Peyer's patch (tissue), 4 donors: ENCODE data around the gene SP8. TPM values are rescaled to one million over a fixed set of nuclear protein-coding genes. Genes with fewer than 3 reads are reported as not detected.
"Not testable (repeated sequence)": the region's sequence is repeated elsewhere in the genome, so short reads cannot be mapped to it uniquely, and the experiment has no call there.

Source experiments
- DNase-seq, 3 donors: peaks; one replicate each; pipeline ENCODE4 v3.0.0-alpha.2; 2017 to 2019
- H3K27ac ChIP-seq, 4 donors: fragments of 200-600 bp; sonication (generic); one replicate each; pipeline ENCODE4 v1.5.1; 2016 to 2019
- H3K27me3 ChIP-seq, 2 donors: fragments of 200-600 bp; sonication (generic); one replicate each; pipeline ENCODE4 v1.5.1; 2019
- H3K36me3 ChIP-seq, 3 donors: fragments of 200-600 bp; sonication (generic); one replicate each; pipeline ENCODE4 v1.5.1; 2016 to 2019
- H3K4me1 ChIP-seq, 4 donors: fragments of 200-600 bp; sonication (generic); one replicate each; pipeline ENCODE4 v1.5.1; 2016 to 2019
- H3K4me3 ChIP-seq, 4 donors: fragments of 200-600 bp; sonication (generic); 1 replicate in 3 of 4; 2 replicates in 1 of 4; pipeline ENCODE4 v1.5.1; 2016 to 2019; ENCODE audit warnings: mild to moderate bottlenecking in 1 of 4
- H3K9me3 ChIP-seq, 4 donors: fragments of 200-600 bp; sonication (generic); one replicate each; pipeline ENCODE4 v1.5.1; 2016 to 2019; ENCODE audit warnings: mild to moderate bottlenecking in 1 of 4
- CTCF ChIP-seq, 6 experiments: fragments of 450-650 bp in 4 of 6; fragments of 200-600 bp in 2 of 6; sonication (generic) in 1 of 6; IDR thresholded peaks; one replicate each; pipeline ENCODE4 v1.5.1; 2017 to 2019; ENCODE audit warnings: antibody characterized with exemption in 6 of 6, mild to moderate bottlenecking in 3 of 6, moderate library complexity in 1 of 6
- POLR2A ChIP-seq, 2 donors: fragments of 450-650 bp; IDR thresholded peaks; one replicate each; pipeline ENCODE4 v1.5.1; 2017; ENCODE audit warnings: antibody characterized with exemption in 2 of 2, mild to moderate bottlenecking in 2 of 2, moderate library complexity in 2 of 2
- total RNA-seq, 4 donors: library from RNA; depleted of rRNA; stranded (reverse); fragments of >200 nt; gene quantifications; one replicate each; pipeline ENCODE4 v1.1.0, GENCODE V29; 2016

The SP8 gene
- total RNA-seq, 4 donors from 2014 or later, result 1.4 to 5.2 (median 3.6) TPM; not detected in 1

- no peak for DNase-seq
- Histone ChIP-seq H3K27ac (no peak overlapping the region), H3K36me3 (no peaks in the 10 kb centered on the region), H3K4me1 (no peaks in the 10 kb centered on the region), H3K27me3 (no peaks in the 10 kb centered on the region), H3K4me3 (no peak overlapping the region), H3K9me3 (no peaks in the 10 kb centered on the region)
- no peak for TF ChIP-seq CTCF (IDR thresholded peaks at IDR 0.05)
- TF ChIP-seq POLR2A (IDR thresholded peaks at IDR 0.05), result no peak
Measured at GRCh38 chr7:20828947-20829346, 42.3 kb upstream of the SP8 start.

- Histone ChIP-seq H3K27ac (no peak overlapping the region), H3K36me3 (no peaks in the 10 kb centered on the region), H3K4me1 (no peaks in the 10 kb centered on the region), H3K9me3 (no peaks in the 10 kb centered on the region), H3K4me3 (no peak overlapping the region), H3K27me3 (no peaks in the 10 kb centered on the region)
- TF ChIP-seq POLR2A (IDR thresholded peaks at IDR 0.05) (no peak), CTCF (IDR thresholded peaks at IDR 0.05) (no peak)
- no peak for DNase-seq
Measured at GRCh38 chr7:20827172-20827571, 40.5 kb upstream of the SP8 start.

GRCh38 chr7:20826243-20826642, 39.6 kb upstream of the SP8 start:
- no peak overlapping the region for H3K4me3 ChIP-seq
- no peaks in the 10 kb centered on the region for H3K9me3 ChIP-seq
- no peak for DNase-seq
- H3K27me3 ChIP-seq, result no peaks in the 10 kb centered on the region
- no peaks in the 10 kb centered on the region for H3K4me1 ChIP-seq
- TF ChIP-seq POLR2A (IDR thresholded peaks at IDR 0.05), result no peak
- H3K36me3 ChIP-seq, result no peaks in the 10 kb centered on the region
- H3K27ac ChIP-seq, result no peak overlapping the region

- H3K4me1 ChIP-seq, result no peaks in the 10 kb centered on the region
- TF ChIP-seq CTCF (IDR thresholded peaks at IDR 0.05) (no peak), POLR2A (IDR thresholded peaks at IDR 0.05) (no peak)
- no peak overlapping the region for H3K4me3 ChIP-seq
- H3K36me3 ChIP-seq, result no peaks in the 10 kb centered on the region
- H3K27me3 ChIP-seq, result no peaks in the 10 kb centered on the region
- H3K9me3 ChIP-seq, result no peaks in the 10 kb centered on the region
- no peak for DNase-seq
- no peak overlapping the region for H3K27ac ChIP-seq
Measured at GRCh38 chr7:20825555-20825954, 38.9 kb upstream of the SP8 start.

GRCh38 chr7:20821390-20821789, 34.7 kb upstream of the SP8 start:
- DNase-seq, H3K4me1 ChIP-seq, H3K36me3 ChIP-seq, H3K27ac ChIP-seq, H3K27me3 ChIP-seq, H3K9me3 ChIP-seq, H3K4me3 ChIP-seq: not testable (repeated sequence)

GRCh38 chr7:20816372-20816959, 29.8 kb upstream of the SP8 start:
- no peak for DNase-seq
- no peak for TF ChIP-seq POLR2A (IDR thresholded peaks at IDR 0.05)
- TF ChIP-seq CTCF (IDR thresholded peaks at IDR 0.05), result no peak
- Histone ChIP-seq H3K36me3 (no peaks in the 10 kb centered on the region), H3K4me1 (no peaks in the 10 kb centered on the region), H3K4me3 (no peak overlapping the region), H3K27me3 (no peaks in the 10 kb centered on the region), H3K9me3 (no peaks in the 10 kb centered on the region), H3K27ac (no peak overlapping the region)

- peaks cover 0 to 6% of the 10 kb centered on the region in 2 donors for H3K27me3 ChIP-seq
- H3K27ac ChIP-seq, result no peak overlapping the region
- H3K36me3 ChIP-seq, result no peaks in the 10 kb centered on the region
Measured at GRCh38 chr7:20804345-20804744, 17.7 kb upstream of the SP8 start.

More at GRCh38 chr7:20804345-20804744, 17.7 kb upstream of the SP8 start:
- TF ChIP-seq CTCF (IDR thresholded peaks at IDR 0.05) (no peak), POLR2A (IDR thresholded peaks at IDR 0.05) (no peak)
- no peaks in the 10 kb centered on the region for H3K9me3 ChIP-seq
- no peak for DNase-seq
- H3K4me3 ChIP-seq, result no peak overlapping the region
- no peaks in the 10 kb centered on the region for H3K4me1 ChIP-seq
